PC-3 (cell line): ENCODE data around the gene MPI. TPM values are rescaled to one million over a fixed set of nuclear protein-coding genes. Genes with fewer than 3 reads are reported as not detected.
A peak's percentile ranks its signal among the peaks of the same experiment; 100 is the strongest.

Experiments
- ATAC-seq: fragments of 200-7000 bp; cut with Tn5 transposase; 2 replicates; pipeline ENCODE4 v1.9.1; 2020; ENCODE audit warnings: mild to moderate bottlenecking, moderate library complexity
- BruUV-seq: library from RNA; stranded (reverse); fragments of 400-500 nt; replicated peaks from 2 replicates; lab custom pipeline; 2021; lab: Mats Ljungman, UMichigan
- CTCF ChIA-PET: fragments of 300-600 bp; sonication (Branson Sonifier 250); formaldehyde crosslinking; loops from one replicate; lab custom pipeline; 2022; ENCODE audit warnings: antibody characterized with exemption; lab: Charles Lee
- POLR2A ChIA-PET: fragments of 300-600 bp; sonication (Branson Sonifier 250); formaldehyde crosslinking; loops from one replicate; lab custom pipeline; 2022; ENCODE audit warnings: antibody characterized with exemption; ENCODE audit not compliant: unreplicated experiment; lab: Charles Lee
- DNase-seq: peaks from one replicate; pipeline ENCODE4 v3.0.0-alpha.2; 2015
- H2AFZ ChIP-seq: fragments of 300-600 bp; sonication (generic); 2 replicates; pipeline ENCODE4 v1.6.0; 2016; ENCODE audit warnings: antibody characterized with exemption, low read length
- H3F3A ChIP-seq: fragments of 300-600 bp; sonication (generic); one replicate; pipeline ENCODE4 v1.6.0; 2017; ENCODE audit warnings: antibody characterized with exemption, low read length, control low read depth, mild to moderate bottlenecking; ENCODE audit not compliant: unreplicated experiment
- H3K27ac ChIP-seq: fragments of 300-600 bp; sonication (generic); 2 replicates; pipeline ENCODE4 v1.5.1; 2016; ENCODE audit warnings: mild to moderate bottlenecking, low read length
- H3K27me3 ChIP-seq: fragments of 300-600 bp; sonication (generic); 2 replicates; pipeline ENCODE4 v1.6.1; 2016; ENCODE audit warnings: low read length, mixed read lengths
- H3K36me3 ChIP-seq: fragments of 300-600 bp; sonication (generic); 2 replicates; pipeline ENCODE4 v1.6.1; 2016; ENCODE audit warnings: low read depth, mixed run types, low read length, mixed read lengths
- H3K4me1 ChIP-seq: fragments of 300-600 bp; sonication (generic); 2 replicates; pipeline ENCODE4 v1.5.1; 2016; ENCODE audit warnings: low read length; ENCODE audit not compliant: insufficient read depth
- H3K4me2 ChIP-seq: fragments of 300-600 bp; sonication (generic); 2 replicates; pipeline ENCODE4 v1.6.0; 2016; ENCODE audit warnings: low read length
- H3K4me3 ChIP-seq: fragments of 300-600 bp; sonication (generic); 2 replicates; pipeline ENCODE4 v1.5.1; 2016; ENCODE audit warnings: mild to moderate bottlenecking, low read length, mixed read lengths
- H3K79me2 ChIP-seq: fragments of 300-600 bp; sonication (generic); 2 replicates; pipeline ENCODE4 v1.6.1; 2017; ENCODE audit warnings: low read length, mixed read lengths
- H3K9ac ChIP-seq: fragments of 300-600 bp; sonication (generic); 2 replicates; pipeline ENCODE4 v1.6.0; 2016; ENCODE audit warnings: mild to moderate bottlenecking, low read length
- H3K9me2 ChIP-seq: fragments of 300-600 bp; sonication (generic); replicated peaks from 2 replicates; pipeline ENCODE4 v1.6.1; 2016; ENCODE audit warnings: mixed run types, low read length, mixed read lengths
- H3K9me3 ChIP-seq: fragments of 300-600 bp; sonication (generic); 2 replicates; pipeline ENCODE4 v1.6.1; 2016; ENCODE audit warnings: low read length, mixed read lengths
- H4K20me1 ChIP-seq: fragments of 300-600 bp; sonication (generic); 2 replicates; pipeline ENCODE4 v1.6.1; 2016; ENCODE audit warnings: low read length, mixed read lengths
- EZH2 ChIP-seq: fragments of 300-600 bp; sonication (generic); IDR thresholded peaks from one replicate; pipeline ENCODE4 v1.6.1; 2017; ENCODE audit warnings: antibody characterized with exemption, mild to moderate bottlenecking, low read length; ENCODE audit not compliant: unreplicated experiment
- EZH2phosphoT487 ChIP-seq: fragments of 300-600 bp; sonication (generic); IDR thresholded peaks from 2 replicates; pipeline ENCODE4 v1.6.1; 2018; ENCODE audit warnings: mild to moderate bottlenecking, antibody characterized with exemption, low read length, borderline replicate concordance
- intact Hi-C: fragments of 100-400 bp; cut with micrococcal nuclease; formaldehyde crosslinking; loops from 2 replicates; pipeline ENCODE4 v1.9.0; 2023
- total RNA-seq: library from RNA; depleted of rRNA; stranded (reverse); fragments of >200 nt; gene quantifications from 2 replicates; pipeline ENCODE4 v1.2.3, GENCODE V29; 2014
- TF ChIP-seq, protein P1 (sequence below): fragments of 300-600 bp; sonication (generic); conservative IDR thresholded peaks from 2 replicates; pipeline ENCODE4 v1.5.1; 2017; ENCODE audit warnings: antibody characterized with exemption, low read depth, mild to moderate bottlenecking, low read length

The MPI gene
- total RNA-seq, 1 experiment from 2014 or later = 35.2 TPM

DNA sequence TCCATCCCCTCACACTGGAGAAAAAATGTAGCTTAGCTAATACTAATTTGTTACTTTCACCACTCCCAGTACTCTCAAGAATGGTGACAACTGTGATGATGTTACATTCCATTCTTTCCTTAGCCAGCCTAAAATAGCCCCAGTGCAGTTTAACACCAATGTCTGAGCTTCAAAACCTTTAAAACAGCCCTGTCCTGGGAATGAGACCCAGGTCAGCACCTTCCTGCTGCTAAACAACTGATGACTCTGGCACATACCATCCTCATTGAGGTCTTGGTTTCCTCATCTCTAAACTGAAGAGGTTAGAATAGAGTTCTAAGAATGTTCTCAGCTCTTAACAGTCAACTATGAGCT is 20.5 kb upstream of the MPI start:
- ATAC-seq (no peak), DNase-seq (no peak)
- BruUV-seq = no TSS peak
- H4K20me1 ChIP-seq = peaks cover 10% of the 10 kb centered on the region; the same call in 1 of the 2 replicates
- peaks cover 32% of the 10 kb centered on the region for H3K4me1 ChIP-seq
- ChIA-PET CTCF (no interaction called here), POLR2A (no interaction called here)
- H3K79me2 ChIP-seq = peaks cover 77% of the 10 kb centered on the region
- H3K36me3 ChIP-seq = 0 out of 2 replicates have a peak, but pooled peaks cover 3% of the 10 kb centered on the region
- H3F3A ChIP-seq = no peaks in the 10 kb centered on the region
- no peaks in the 10 kb centered on the region for H3K9me2 ChIP-seq
- no peak overlapping the region for H3K27ac ChIP-seq
- TF ChIP-seq, protein P1, sequence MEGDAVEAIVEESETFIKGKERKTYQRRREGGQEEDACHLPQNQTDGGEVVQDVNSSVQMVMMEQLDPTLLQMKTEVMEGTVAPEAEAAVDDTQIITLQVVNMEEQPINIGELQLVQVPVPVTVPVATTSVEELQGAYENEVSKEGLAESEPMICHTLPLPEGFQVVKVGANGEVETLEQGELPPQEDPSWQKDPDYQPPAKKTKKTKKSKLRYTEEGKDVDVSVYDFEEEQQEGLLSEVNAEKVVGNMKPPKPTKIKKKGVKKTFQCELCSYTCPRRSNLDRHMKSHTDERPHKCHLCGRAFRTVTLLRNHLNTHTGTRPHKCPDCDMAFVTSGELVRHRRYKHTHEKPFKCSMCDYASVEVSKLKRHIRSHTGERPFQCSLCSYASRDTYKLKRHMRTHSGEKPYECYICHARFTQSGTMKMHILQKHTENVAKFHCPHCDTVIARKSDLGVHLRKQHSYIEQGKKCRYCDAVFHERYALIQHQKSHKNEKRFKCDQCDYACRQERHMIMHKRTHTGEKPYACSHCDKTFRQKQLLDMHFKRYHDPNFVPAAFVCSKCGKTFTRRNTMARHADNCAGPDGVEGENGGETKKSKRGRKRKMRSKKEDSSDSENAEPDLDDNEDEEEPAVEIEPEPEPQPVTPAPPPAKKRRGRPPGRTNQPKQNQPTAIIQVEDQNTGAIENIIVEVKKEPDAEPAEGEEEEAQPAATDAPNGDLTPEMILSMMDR = no peak
- TF ChIP-seq EZH2 = no peak
- no peak for TF ChIP-seq EZH2phosphoT487
- H3K9ac ChIP-seq = no peak overlapping the region
- H3K4me2 ChIP-seq = no peak overlapping the region
- H3K9me3 ChIP-seq = no peaks in the 10 kb centered on the region
- no peak overlapping the region for H3K4me3 ChIP-seq
- H3K27me3 ChIP-seq = no peaks in the 10 kb centered on the region
- intact Hi-C loops = no loop called here
- H2AFZ ChIP-seq = no peak overlapping the region

GRCh38 chr15:74869726-74870407 is 20.0 kb upstream of the MPI start:
- TF ChIP-seq EZH2phosphoT487 (no peak), EZH2 (no peak)
- TF ChIP-seq, protein P1 = no peak
- Histone ChIP-seq H3K4me2 (peak overlapping the region; percentile 13; the same call in 1 of the 2 replicates), H3F3A (no peaks in the 10 kb centered on the region), H4K20me1 (peaks cover 10% of the 10 kb centered on the region; the same call in 1 of the 2 replicates), H3K27ac (no peak overlapping the region), H3K9ac (no peak overlapping the region), H3K4me3 (no peak overlapping the region), H3K9me3 (no peaks in the 10 kb centered on the region), H2AFZ (no peak overlapping the region), H3K27me3 (no peaks in the 10 kb centered on the region), H3K79me2 (peaks cover 72% of the 10 kb centered on the region), H3K36me3 (0 out of 2 replicates have a peak, but pooled peaks cover 3% of the 10 kb centered on the region), H3K4me1 (peaks cover 27% of the 10 kb centered on the region), H3K9me2 (no peaks in the 10 kb centered on the region)
- ChIA-PET CTCF (no interaction called here), POLR2A (no interaction called here)
- ATAC-seq = no peak
- DNase-seq = no peak
- intact Hi-C loops = no loop called here
- BruUV-seq = no TSS peak
